NCI-H526 treated with DMSO at 0.1 percent for 48 hours (cell line): ENCODE results near the gene MYLK.
"Not testable (repeated sequence)": the region's sequence is repeated elsewhere in the genome, so short reads cannot be mapped to it uniquely, and the experiment has no call there.

Source experiments
- DNase-seq: peaks from one replicate; lab custom pipeline; 2025; lab: John Stamatoyannopoulos, UW

MYLK gene

GRCh38 chr3:123626881-123627280, 257.3 kb downstream of the MYLK start:
- DNase-seq, result no peak

- no peak for DNase-seq
Observed at GRCh38 chr3:123624302-123624701, 259.8 kb downstream of the MYLK start.

GRCh38 chr3:123623346-123623880, 260.7 kb downstream of the MYLK start:
- DNase-seq, result no peak

- DNase-seq, result no peak
Observed at GRCh38 chr3:123622766-123623165, 261.4 kb downstream of the MYLK start.

- no peak for DNase-seq
Observed at GRCh38 chr3:123621850-123622189, 262.3 kb downstream of the MYLK start.

GRCh38 chr3:123621186-123621849, 262.8 kb downstream of the MYLK start:
- DNase-seq, result no peak

GRCh38 chr3:123620343-123620742, 263.8 kb downstream of the MYLK start:
- no peak for DNase-seq

DNA sequence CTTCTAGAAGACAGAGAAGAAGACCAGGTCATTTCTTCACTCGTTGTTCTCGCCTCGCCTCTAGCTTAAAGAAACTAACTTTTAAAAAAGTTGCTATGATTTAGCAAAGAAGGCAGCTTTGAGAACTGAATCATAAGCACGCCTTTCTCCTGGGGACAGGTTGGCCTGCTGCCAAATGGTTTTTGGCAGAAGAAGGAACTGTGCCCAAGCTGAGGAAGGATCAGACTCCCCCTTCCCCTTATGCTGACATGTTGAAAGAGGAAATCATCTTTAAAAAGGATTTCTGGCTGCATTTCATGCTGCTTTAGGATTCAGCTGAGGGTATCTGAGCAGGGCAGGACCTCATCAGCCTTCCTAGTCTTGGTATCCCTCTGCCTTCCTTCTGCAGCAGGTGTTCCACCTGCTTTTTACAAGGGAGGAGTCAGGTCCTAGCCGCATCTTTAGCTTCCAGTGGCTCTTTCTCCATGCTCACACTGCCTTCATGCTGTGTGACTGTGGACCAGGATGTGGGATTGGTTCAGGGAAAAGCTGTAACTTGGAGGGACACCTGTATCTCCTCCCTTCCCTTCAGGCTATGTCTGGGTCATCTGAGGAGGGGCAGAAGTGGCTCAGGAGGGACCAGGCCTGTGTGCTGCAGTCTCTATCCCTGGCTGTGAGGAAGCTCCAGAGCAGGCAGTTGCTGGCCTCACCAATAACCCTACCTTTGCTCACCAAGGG, 265.2 kb downstream of the MYLK start:
- DNase-seq, result no peak

DNA sequence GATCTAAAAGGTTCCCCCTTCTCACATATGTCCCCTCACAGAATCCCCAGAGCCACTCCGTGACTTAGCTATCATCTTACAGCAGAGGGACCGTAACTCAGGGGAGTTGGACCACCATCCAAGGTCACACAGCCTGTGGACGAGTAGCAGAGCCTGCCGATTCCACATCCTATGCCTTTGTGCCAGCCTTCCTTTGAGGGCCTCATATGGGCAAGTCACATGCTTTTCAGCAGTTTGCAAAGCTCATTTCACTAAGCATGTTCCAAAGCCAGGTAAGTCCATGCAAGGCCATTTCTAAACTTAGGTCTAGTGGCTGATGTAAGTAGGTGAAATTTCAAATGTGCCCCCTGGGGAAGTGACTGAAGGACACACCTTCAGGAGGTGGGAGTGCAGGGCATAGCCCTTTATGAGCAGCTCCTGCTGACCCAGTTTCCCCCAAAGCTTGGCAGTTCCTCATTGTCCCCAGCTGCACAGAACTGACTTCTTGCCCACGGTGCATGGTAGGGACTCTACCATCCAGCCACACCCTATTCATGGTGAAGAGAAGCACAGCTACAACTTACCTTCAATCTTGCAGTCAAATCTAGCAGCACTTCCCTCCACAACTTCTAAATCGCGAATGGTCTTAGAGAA, 265.9 kb downstream of the MYLK start:
- DNase-seq, result no peak

DNA sequence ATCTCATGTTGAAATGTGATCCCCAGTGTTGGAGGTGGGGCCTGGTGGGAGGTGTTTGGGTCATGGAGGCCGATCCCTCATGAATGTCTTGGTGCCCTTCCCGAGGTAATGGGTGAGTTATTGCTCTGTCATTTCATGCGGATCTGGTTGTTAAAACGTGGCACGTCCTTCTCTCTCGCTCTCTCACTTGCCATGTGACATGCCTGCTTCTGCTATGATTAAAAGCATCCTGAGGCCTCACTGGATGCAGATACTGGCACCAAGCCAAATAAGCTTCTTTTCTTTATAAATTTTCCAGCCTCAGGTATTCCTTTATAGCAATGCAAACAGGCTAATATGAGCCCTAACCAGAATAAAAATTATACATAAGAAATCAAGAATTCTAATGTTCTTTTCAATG, 267.5 kb downstream of the MYLK start:
- no peak for DNase-seq

DNA sequence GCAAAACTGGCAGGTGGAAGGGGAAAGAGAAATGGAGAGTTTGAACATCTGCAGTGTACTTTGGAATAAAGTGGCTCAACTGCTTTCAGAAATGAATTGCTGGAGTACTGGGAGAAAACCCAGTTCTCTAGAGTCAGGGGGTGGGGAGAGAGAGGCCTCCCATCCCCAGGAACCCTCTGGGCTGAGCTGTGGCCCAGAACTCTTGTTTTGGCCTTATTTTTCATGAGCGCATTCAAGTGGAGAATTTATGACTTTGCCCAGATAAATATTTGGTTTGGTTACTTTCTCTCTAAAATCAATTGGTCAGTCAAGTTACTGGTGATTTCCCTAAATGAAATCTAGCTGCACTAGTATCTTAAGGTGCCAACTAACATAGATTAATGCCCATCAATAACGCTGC, 270.6 kb downstream of the MYLK start:
- no peak for DNase-seq

- DNase-seq, result not testable (repeated sequence)
Observed at GRCh38 chr3:123611674-123612073, 272.5 kb downstream of the MYLK start.

GRCh38 chr3:123611082-123611481, 273.1 kb downstream of the MYLK start:
- no peak for DNase-seq

DNA sequence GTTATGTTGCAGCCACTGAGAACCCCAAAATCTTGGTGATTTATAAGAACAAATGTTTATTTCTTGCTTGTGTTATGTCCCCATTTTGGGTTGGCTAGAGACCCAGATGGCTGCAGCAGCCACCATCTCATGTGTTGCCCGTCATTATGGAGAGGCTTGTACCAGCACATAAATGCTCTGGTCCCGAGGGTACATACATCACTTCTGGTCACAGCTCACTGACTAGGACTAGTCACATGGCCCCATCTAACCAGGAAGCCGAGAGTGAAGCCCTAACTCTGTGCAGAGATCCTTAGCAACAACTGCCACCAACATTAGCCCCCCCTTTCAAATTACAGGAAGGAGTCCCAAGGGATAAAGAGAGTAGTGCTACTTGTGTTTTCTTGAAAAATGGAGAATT, 273.8 kb downstream of the MYLK start:
- no peak for DNase-seq

GRCh38 chr3:123609063-123609462, 275.1 kb downstream of the MYLK start:
- DNase-seq, result no peak

GRCh38 chr3:123608263-123608937, 275.7 kb downstream of the MYLK start:
- DNase-seq, result no peak

DNA sequence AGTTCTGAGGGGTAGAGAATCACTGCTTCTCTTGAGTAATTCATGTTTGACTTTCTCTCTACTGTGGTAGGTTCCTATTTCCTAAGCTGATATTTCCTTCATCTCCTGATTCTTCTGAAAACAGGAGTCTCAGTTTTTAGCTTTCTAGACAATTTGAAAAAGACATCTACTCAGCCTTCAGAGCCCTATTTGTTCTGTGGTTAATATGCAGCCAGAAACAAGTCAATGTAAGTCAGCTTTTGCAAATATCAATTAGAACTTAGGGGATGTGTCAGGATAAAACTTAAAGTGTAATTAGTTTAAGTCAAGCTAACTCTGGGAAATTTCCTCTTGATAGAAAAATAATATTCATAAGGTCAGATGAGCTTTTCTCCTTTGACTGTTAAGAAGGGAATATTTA, 277.6 kb downstream of the MYLK start:
- DNase-seq, result no peak

- DNase-seq, result no peak
Observed at GRCh38 chr3:123605789-123606234, 278.3 kb downstream of the MYLK start.

- not testable (repeated sequence) for DNase-seq
Observed at GRCh38 chr3:123603153-123603552, 281.0 kb downstream of the MYLK start.

DNA sequence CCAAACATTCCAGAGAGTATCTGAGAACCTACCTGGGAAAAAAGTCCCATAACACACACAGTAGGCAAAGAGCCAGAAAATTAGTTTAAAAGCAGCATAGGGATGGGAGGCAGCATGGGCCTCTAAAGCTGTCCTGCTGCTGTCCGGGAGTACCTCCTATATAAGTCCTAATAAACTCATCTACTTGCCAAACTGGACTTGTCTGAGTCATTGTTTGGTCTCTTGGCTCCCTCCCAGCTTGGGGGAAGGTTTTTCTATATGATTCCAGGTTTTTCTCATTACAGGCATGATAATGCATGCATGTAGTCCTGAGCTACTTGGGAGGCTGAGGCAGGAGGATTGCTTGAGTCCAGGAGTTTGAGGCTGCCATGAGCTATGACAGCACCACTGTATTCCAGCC, 281.8 kb downstream of the MYLK start:
- DNase-seq, result no peak

GRCh38 chr3:123600863-123601262, 283.3 kb downstream of the MYLK start:
- not testable (repeated sequence) for DNase-seq

DNA sequence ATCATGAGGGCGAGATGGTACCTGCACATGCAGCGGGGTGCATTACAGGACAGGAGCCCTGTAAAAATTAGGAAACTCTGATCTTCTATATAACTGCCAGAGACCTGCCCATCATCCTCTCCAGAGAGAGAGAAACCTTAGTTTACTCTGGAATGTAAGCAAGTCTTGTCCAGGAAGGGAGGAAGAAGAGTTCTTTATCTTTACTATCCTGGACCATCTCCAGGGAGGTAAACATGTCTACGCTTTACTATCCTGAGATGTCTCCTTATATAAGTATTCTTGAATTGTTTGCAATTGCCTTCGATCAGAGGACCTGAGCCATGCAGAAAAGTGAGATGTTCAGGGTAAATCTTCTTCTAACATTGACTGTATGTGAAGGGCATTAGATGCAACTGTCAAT, 286.6 kb downstream of the MYLK start:
- DNase-seq, result no peak
